DOHH2 (cell line): ENCODE measurements around the gene PIK3CA.

Experiments used
- CTCF ChIP-seq: fragments of 200-600 bp; sonication (generic); IDR thresholded peaks from one replicate; pipeline ENCODE4 v1.5.1; 2014; ENCODE audit warnings: antibody characterized with exemption, mild to moderate bottlenecking, low read depth, low read length; ENCODE audit not compliant: poor library complexity, severe bottlenecking
- EZH2phosphoT487 ChIP-seq: fragments of 200-600 bp; sonication (generic); IDR thresholded peaks from 2 replicates; pipeline ENCODE4 v1.6.1; 2017; ENCODE audit warnings: borderline replicate concordance, mild to moderate bottlenecking, antibody characterized with exemption, low read length, moderate library complexity, mixed read lengths

- TF ChIP-seq CTCF: no peak
- no peak for TF ChIP-seq EZH2phosphoT487
Observed at GRCh38 chr3:179177611-179178010, 29.5 kb downstream of the PIK3CA start.
